Lower lobe of right lung (tissue), 2 donors: ENCODE results near the gene WDFY2. TPM values are rescaled to one million over a fixed set of nuclear protein-coding genes. Genes with fewer than 3 reads are reported as not detected.

Experiments used
- ATAC-seq, 2 donors: fragments of 200-7000 bp; cut with Tn5 transposase; one replicate each; pipeline ENCODE4 v1.9.1; 2020 to 2022; ENCODE audit warnings: mild to moderate bottlenecking in 2 of 2, moderate library complexity in 2 of 2
- DNase-seq: peaks from one replicate; pipeline ENCODE4 v3.0.0-alpha.2; 2020
- H3K27ac ChIP-seq: fragments of 200-600 bp; one replicate; pipeline ENCODE4 v1.8.0; 2022
- H3K27me3 ChIP-seq: fragments of 200-600 bp; one replicate; pipeline ENCODE4 v1.8.0; 2022; ENCODE audit warnings: low read depth
- H3K36me3 ChIP-seq: fragments of 200-600 bp; one replicate; pipeline ENCODE4 v1.8.0; 2022; ENCODE audit warnings: mild to moderate bottlenecking
- H3K4me1 ChIP-seq: fragments of 200-600 bp; one replicate; pipeline ENCODE4 v1.8.0; 2022
- H3K4me3 ChIP-seq: fragments of 200-600 bp; one replicate; pipeline ENCODE4 v1.8.0; 2022; ENCODE audit warnings: mild to moderate bottlenecking
- H3K9me3 ChIP-seq: fragments of 200-600 bp; one replicate; pipeline ENCODE4 v1.8.0; 2022
- CTCF ChIP-seq: fragments of 200-600 bp; IDR thresholded peaks from one replicate; pipeline ENCODE4 v1.8.0; 2022; ENCODE audit warnings: antibody characterized with exemption, mild to moderate bottlenecking
- intact Hi-C: fragments of 100-400 bp; cut with DNase I; formaldehyde crosslinking; loops from one replicate; pipeline ENCODE4 v1.11.0; 2022
- total RNA-seq: library from RNA; stranded (reverse); fragmentation: NEBNext Ultra II Directional; extraction: Animal tissue kit (Norgen Biotek cat#: 25700); gene quantifications from one replicate; pipeline ENCODE4 v1.2.1, GENCODE V29; 2021
- donor health status: DM: no; HTN: yes; CAD: no; lungs with severe emphysema.

Gene WDFY2
- total RNA-seq, 1 donor from 2014 or later, result 16.6 TPM

- intact Hi-C loops, result no loop called here
Measured at GRCh38 chr13:51599444-51600176, 15.3 kb downstream of the WDFY2 start.

GRCh38 chr13:51600703-51601102 lies 16.4 kb downstream of the WDFY2 start:
- ATAC-seq (no peak), DNase-seq (no peak)
- intact Hi-C loops, result no loop called here
- Histone ChIP-seq H3K36me3 (no peaks in the 10 kb centered on the region), H3K4me1 (peaks cover 19% of the 10 kb centered on the region), H3K27ac (no peak overlapping the region), H3K27me3 (no peaks in the 10 kb centered on the region), H3K9me3 (no peaks in the 10 kb centered on the region), H3K4me3 (no peak overlapping the region)
- TF ChIP-seq CTCF, result no peak

More at GRCh38 chr13:51599444-51600176, 15.3 kb downstream of the WDFY2 start:
- Histone ChIP-seq H3K36me3 (no peaks in the 10 kb centered on the region), H3K27me3 (no peaks in the 10 kb centered on the region), H3K9me3 (no peaks in the 10 kb centered on the region), H3K27ac (no peak overlapping the region), H3K4me3 (no peak overlapping the region), H3K4me1 (peaks cover 14% of the 10 kb centered on the region)
- ATAC-seq (peak in 1 of 2 donors; percentile 40), DNase-seq (no peak)
- TF ChIP-seq CTCF, result no peak

GRCh38 chr13:51601601-51602565 lies 17.6 kb downstream of the WDFY2 start:
- intact Hi-C loops, result no loop called here
- no peak for TF ChIP-seq CTCF
- Histone ChIP-seq H3K4me1 (peaks cover 27% of the 10 kb centered on the region), H3K27me3 (no peaks in the 10 kb centered on the region), H3K9me3 (no peaks in the 10 kb centered on the region), H3K36me3 (no peaks in the 10 kb centered on the region), H3K4me3 (no peak overlapping the region), H3K27ac (no peak overlapping the region)
- DNase-seq (no peak), ATAC-seq (peak; percentile 51 to 72)

- no peak for TF ChIP-seq CTCF
- Histone ChIP-seq H3K36me3 (no peaks in the 10 kb centered on the region), H3K9me3 (no peaks in the 10 kb centered on the region), H3K27ac (no peak overlapping the region), H3K4me3 (no peak overlapping the region), H3K4me1 (peaks cover 29% of the 10 kb centered on the region), H3K27me3 (no peaks in the 10 kb centered on the region)
- no peak for ATAC-seq
- DNase-seq, result no peak
- intact Hi-C loops, result no loop called here
Measured at GRCh38 chr13:51603716-51604115, 19.5 kb downstream of the WDFY2 start.

- DNase-seq (no peak), ATAC-seq (no peak)
- Histone ChIP-seq H3K27ac (no peak overlapping the region), H3K9me3 (no peaks in the 10 kb centered on the region), H3K4me1 (peaks cover 26% of the 10 kb centered on the region), H3K4me3 (no peak overlapping the region), H3K27me3 (no peaks in the 10 kb centered on the region), H3K36me3 (no peaks in the 10 kb centered on the region)
- no peak for TF ChIP-seq CTCF
- intact Hi-C loops, result no loop called here
Measured at GRCh38 chr13:51605698-51606097, 21.4 kb downstream of the WDFY2 start.
